Endothelial cell of umbilical vein (primary cell): ENCODE results near the gene FLVCR2. TPM values are rescaled to one million over a fixed set of nuclear protein-coding genes. Genes with fewer than 3 reads are reported as not detected.

ENCODE experiments used
- BruUV-seq: library from RNA; stranded (reverse); fragments of 400-500 nt; replicated peaks from 2 replicates; lab custom pipeline; 2021; lab: Mats Ljungman, UMichigan
- CTCF ChIA-PET: fragments of 300-600, 350-600 bp; sonication (Branson Sonifier 250); formaldehyde crosslinking; loops from one replicate; lab custom pipeline; 2021; ENCODE audit warnings: antibody characterized with exemption, inconsistent platforms; lab: Charles Lee
- POLR2A ChIA-PET: fragments of 300-600, 350-600 bp; sonication (Branson Sonifier 250); formaldehyde crosslinking; loops from one replicate; lab custom pipeline; 2021; ENCODE audit warnings: antibody characterized with exemption, inconsistent platforms; lab: Charles Lee
- DNase-seq: peaks from one replicate; pipeline ENCODE4 v3.0.0-alpha.2; 2011; ENCODE audit warnings: low read depth, low spot score
- FAIRE-seq: peaks from 2 replicates; lab custom pipeline; 2011; peaks lifted over from hg19 to GRCh38; lab: Jason Lieb, UNC
- H2AFZ ChIP-seq: 2 replicates; pipeline ENCODE4 v1.6.0; 2012; ENCODE audit warnings: low read depth, low read length, control low read depth, inconsistent platforms
- H3K27ac ChIP-seq: 2 replicates; pipeline ENCODE4 v1.5.1; 2011; ENCODE audit warnings: low read depth, mild to moderate bottlenecking, control low read depth, low read length, moderate library complexity; ENCODE audit not compliant: insufficient read depth
- H3K27me3 ChIP-seq, 2 experiments: 2 replicates each; pipeline versions ENCODE4 v1.6.0 to v1.6.1; 2011; ENCODE audit warnings: low read length in 2 of 2, mixed read lengths in 1 of 2; ENCODE audit not compliant: control insufficient read depth in 2 of 2, insufficient read depth in 2 of 2
- H3K36me3 ChIP-seq, 2 experiments: 2 replicates in 1 of 2; 3 replicates in 1 of 2; pipeline ENCODE4 v1.5.1; 2011; ENCODE audit warnings: low read length in 2 of 2, mild to moderate bottlenecking in 1 of 2, moderate library complexity in 1 of 2; ENCODE audit not compliant: control insufficient read depth in 2 of 2, insufficient read depth in 2 of 2; ENCODE audit errors: extremely low read depth in 1 of 2
- H3K4me1 ChIP-seq: 3 replicates; pipeline ENCODE4 v1.5.1; 2011; ENCODE audit warnings: mild to moderate bottlenecking, low read length; ENCODE audit not compliant: control insufficient read depth, insufficient read depth; ENCODE audit errors: extremely low read depth
- H3K4me2 ChIP-seq: 2 replicates; pipeline ENCODE4 v1.6.1; 2011; ENCODE audit warnings: low read length, control low read depth, mixed read lengths; ENCODE audit not compliant: insufficient read depth
- H3K4me3 ChIP-seq, 3 experiments: fragments of 200-600 bp in 1 of 3; sonication (generic), shearing (Covaris generic) in 1 of 3; replicated peaks in 1 of 3; 2 replicates each; pipeline ENCODE4 v1.5.1; 2011 to 2016; ENCODE audit warnings: control low read depth in 3 of 3, low read length in 3 of 3, mild to moderate bottlenecking in 2 of 3, inconsistent platforms in 1 of 3, low read depth in 1 of 3, moderate library complexity in 1 of 3; ENCODE audit not compliant: insufficient read depth in 1 of 3
- H3K79me2 ChIP-seq: 2 replicates; pipeline ENCODE4 v1.6.0; 2012; ENCODE audit warnings: low read length, inconsistent platforms; ENCODE audit not compliant: control insufficient read depth, insufficient read depth
- H3K9ac ChIP-seq: replicated peaks from 2 replicates; pipeline ENCODE3; 2011; ENCODE audit warnings: low read length, control low read depth; ENCODE audit not compliant: insufficient read depth; ENCODE audit errors: extremely low read depth
- H3K9me1 ChIP-seq: replicated peaks from 3 replicates; pipeline ENCODE4 v1.6.0; 2011; ENCODE audit warnings: mild to moderate bottlenecking, low read length; ENCODE audit not compliant: control insufficient read depth, insufficient read depth; ENCODE audit errors: extremely low read depth
- H3K9me3 ChIP-seq: replicated peaks from 2 replicates; pipeline ENCODE4 v1.5.1; 2012; ENCODE audit warnings: low read length, inconsistent platforms; ENCODE audit not compliant: control insufficient read depth, insufficient read depth
- H4K20me1 ChIP-seq: replicated peaks from 2 replicates; pipeline ENCODE3; 2011; ENCODE audit warnings: mild to moderate bottlenecking, low read length; ENCODE audit not compliant: control insufficient read depth, insufficient read depth; ENCODE audit errors: extremely low read depth
- CTCF ChIP-seq, 2 donors: IDR thresholded peaks; 1 replicate in 1 of 2; 2 replicates in 1 of 2; pipeline ENCODE4 v1.5.1; 2011; ENCODE audit warnings: low read length in 2 of 2, mild to moderate bottlenecking in 2 of 2, moderate library complexity in 2 of 2, control low read depth in 1 of 2, inconsistent platforms in 1 of 2, low read depth in 1 of 2; ENCODE audit not compliant: insufficient read depth in 1 of 2; ENCODE audit errors: extremely low read depth in 1 of 2
- EZH2 ChIP-seq: IDR thresholded peaks from 2 replicates; pipeline ENCODE4 v1.6.1; 2012; ENCODE audit warnings: borderline replicate concordance, low read depth, mild to moderate bottlenecking, moderate library complexity, low read length, inconsistent platforms; ENCODE audit not compliant: severe bottlenecking
- GATA2 ChIP-seq: IDR thresholded peaks from 2 replicates; pipeline ENCODE4 v1.7.0; 2011; ENCODE audit warnings: low read depth, mild to moderate bottlenecking, moderate library complexity, mixed read lengths, low read length; ENCODE audit not compliant: insufficient read length, insufficient read depth
- JUN ChIP-seq: IDR thresholded peaks from 2 replicates; pipeline ENCODE4 v1.6.1; 2011; ENCODE audit warnings: borderline replicate concordance, low read depth; ENCODE audit not compliant: insufficient read length, insufficient read depth
- MAX ChIP-seq: IDR thresholded peaks from 2 replicates; pipeline ENCODE4 v1.6.1; 2011; ENCODE audit not compliant: insufficient read depth, insufficient read length
- MYC ChIP-seq: IDR thresholded peaks from one replicate; pipeline ENCODE4 v1.6.1; 2011; ENCODE audit warnings: mild to moderate bottlenecking, low read depth, low read length
- POLR2A ChIP-seq: IDR thresholded peaks from 2 replicates; pipeline ENCODE4 v1.6.1; 2012; ENCODE audit warnings: low read depth, mild to moderate bottlenecking, control low read depth, low read length
- POLR2AphosphoS5 ChIP-seq: IDR thresholded peaks from 2 replicates; pipeline ENCODE4 v1.6.1; 2012; ENCODE audit warnings: low read depth, mild to moderate bottlenecking, control low read depth, low read length, moderate library complexity; ENCODE audit not compliant: insufficient read depth
- dilution Hi-C: fragments of 300-500 bp; cut with MboI; formaldehyde crosslinking; loops from one replicate; pipeline ENCODE4 v1.15.0; 2019; ENCODE audit warnings: low sequenced_read_pairs; ENCODE audit not compliant: extremely low pct_ligation_motif_present
- intact Hi-C: fragments of 100-400 bp; cut with micrococcal nuclease; formaldehyde crosslinking; loops from one replicate; pipeline ENCODE4 v1.10.0; 2022
- polyA plus RNA-seq, 4 experiments: library from polyadenylated mRNA; depleted of rRNA in 3 of 4; stranded (reverse) in 3 of 4; unstranded in 1 of 4; fragments of >200 nt; gene quantifications; 2 replicates each; pipeline versions ENCODE4 v1.2.1 to v1.2.3, GENCODE V29; 2011 to 2012; ENCODE audit warnings: missing spikeins in 1 of 4
- total RNA-seq: library from RNA; stranded (reverse); gene quantifications from 2 replicates; pipeline ENCODE4 v1.2.3, GENCODE V29; 2021

The FLVCR2 gene
- total and polyA plus RNA-seq, 2 donors (not counting 3 experiments of a cell fraction or from before 2014, with no cell fraction given) = 1.4 to 4.9 TPM

GRCh38 chr14:75654127-75654732 lies 75.8 kb downstream of the FLVCR2 start:
- H3K9me3 ChIP-seq = no peaks in the 10 kb centered on the region
- peaks cover 15 to 22% of the 10 kb centered on the region in 2 experiments for H3K36me3 ChIP-seq
- H3K27me3 ChIP-seq = no peaks in the 10 kb centered on the region
- peaks cover 7% of the 10 kb centered on the region for H3K79me2 ChIP-seq
- H3K4me1 ChIP-seq = peaks cover 6% of the 10 kb centered on the region
- H3K4me2 ChIP-seq = no peak overlapping the region
- H3K9ac ChIP-seq = no peak overlapping the region
- dilution Hi-C loops = no loop called here
- ChIA-PET CTCF (interaction anchor here (0.6 to 14.6 kb wide), 25 partner anchors 8 to 348 kb away, joined by 3 to 309 read pairs (median 5); partner anchors contain the start of genes FLVCR2 and TGFB3), POLR2A (no interaction called here)
- FAIRE-seq (peak; percentile 90), DNase-seq (peak; percentile 77)
- H3K4me3 ChIP-seq = no peak overlapping the region
- BruUV-seq = no TSS peak
- TF ChIP-seq CTCF (IDR thresholded peaks at IDR 0.05; ENCODE audit: extremely low read depth in 1 of 2, insufficient read depth in 1 of 2, low read depth in 1 of 2, low read length in 2 of 2) (peak; percentile 92 to 94), MYC (no peak)
- no peak overlapping the region for H3K27ac ChIP-seq
- H2AFZ ChIP-seq = no peak overlapping the region
- no peaks in the 10 kb centered on the region for H4K20me1 ChIP-seq
- no peaks in the 10 kb centered on the region for H3K9me1 ChIP-seq
- intact Hi-C loops = loop anchor here (1.0 to 2.0 kb wide), 3 partner anchors 49 to 347 kb away; no protein-coding TSS in a partner anchor

- TF ChIP-seq MYC (no peak), GATA2 (no peak), POLR2A (no peak), CTCF (IDR thresholded peaks at IDR 0.05; ENCODE audit: extremely low read depth in 1 of 2, insufficient read depth in 1 of 2, low read depth in 1 of 2, low read length in 2 of 2) (no peak), JUN (no peak), EZH2 (no peak), MAX (no peak), POLR2AphosphoS5 (no peak)
- Histone ChIP-seq H3K9ac (no peak overlapping the region), H3K79me2 (peaks cover 13% of the 10 kb centered on the region), H2AFZ (no peak overlapping the region), H3K9me3 (no peaks in the 10 kb centered on the region), H3K4me1 (peaks cover 10% of the 10 kb centered on the region), H3K4me2 (no peak overlapping the region), H3K4me3 (no peak overlapping the region), H3K9me1 (no peaks in the 10 kb centered on the region), H3K27ac (no peak overlapping the region), H3K27me3 (no peaks in the 10 kb centered on the region), H4K20me1 (no peaks in the 10 kb centered on the region), H3K36me3 (peaks cover 8 to 20% of the 10 kb centered on the region in 2 experiments)
- intact Hi-C loops = loop anchor here (2.0 kb wide), 1 partner anchor 348 kb away; no protein-coding TSS in a partner anchor
- dilution Hi-C loops = no loop called here
- CTCF ChIA-PET = interaction anchor here (1.1 to 14.6 kb wide), 12 partner anchors 12 to 347 kb away, joined by 3 to 309 read pairs (median 8); partner anchors contain the start of gene FLVCR2
- POLR2A ChIA-PET = no interaction called here
- no peak for FAIRE-seq
- BruUV-seq = no TSS peak
- no peak for DNase-seq
These were observed 76.8 kb downstream of the FLVCR2 start for GRCh38 chr14:75655235-75655634.
